ENCODE results near the gene DUSP3.

Gene DUSP3

GRCh38 chr17:43820759-43821158 is 42.0 kb upstream of the DUSP3 start:
- no peak for DNase-seq (ENCODE audit: low read depth in 2 of 2)
- TF ChIP-seq CTCF (IDR thresholded peaks at IDR 0.05; ENCODE audit: low read depth, low read length) = no peak

GRCh38 chr17:43818966-43819365 is 40.2 kb upstream of the DUSP3 start:
- TF ChIP-seq CTCF (IDR thresholded peaks at IDR 0.05; ENCODE audit: low read depth, low read length) = no peak
- no peak overlapping the region for H3K4me3 ChIP-seq (replicated peaks in 1 of 2; ENCODE audit: low read depth in 2 of 2, low read length in 2 of 2)
- DNase-seq (ENCODE audit: low read depth in 2 of 2) = no peak

More at GRCh38 chr17:43820759-43821158, 42.0 kb upstream of the DUSP3 start:
- no peak overlapping the region for H3K4me3 ChIP-seq (replicated peaks in 1 of 2; ENCODE audit: low read depth in 2 of 2, low read length in 2 of 2)

- no peak for DNase-seq (ENCODE audit: low read depth in 2 of 2)
- TF ChIP-seq CTCF (IDR thresholded peaks at IDR 0.05; ENCODE audit: low read depth, low read length) = no peak
- H3K4me3 ChIP-seq (replicated peaks in 1 of 2; ENCODE audit: low read depth in 2 of 2, low read length in 2 of 2) = no peak overlapping the region
These were observed 39.0 kb upstream of the DUSP3 start for GRCh38 chr17:43817826-43818225.

GRCh38 chr17:43816336-43817320 is 37.9 kb upstream of the DUSP3 start:
- no peak for DNase-seq (ENCODE audit: low read depth in 2 of 2)
- no peak for TF ChIP-seq CTCF (IDR thresholded peaks at IDR 0.05; ENCODE audit: low read depth, low read length)
- H3K4me3 ChIP-seq (replicated peaks in 1 of 2; ENCODE audit: low read depth in 2 of 2, low read length in 2 of 2) = no peak overlapping the region

GRCh38 chr17:43814714-43815113 is 35.9 kb upstream of the DUSP3 start:
- H3K4me3 ChIP-seq (replicated peaks in 1 of 2; ENCODE audit: low read depth in 2 of 2, low read length in 2 of 2) = no peak overlapping the region
- no peak for TF ChIP-seq CTCF (IDR thresholded peaks at IDR 0.05; ENCODE audit: low read depth, low read length)
- peak; percentile 82 to 88 for DNase-seq (ENCODE audit: low read depth in 2 of 2)

GRCh38 chr17:43814026-43814425 is 35.2 kb upstream of the DUSP3 start:
- TF ChIP-seq CTCF (IDR thresholded peaks at IDR 0.05; ENCODE audit: low read depth, low read length) = no peak
- H3K4me3 ChIP-seq (replicated peaks in 1 of 2; ENCODE audit: low read depth in 2 of 2, low read length in 2 of 2) = no peak overlapping the region
- no peak for DNase-seq (ENCODE audit: low read depth in 2 of 2)
